SK-N-MC (cell line): ENCODE results near the gene KIRREL1.

Experiments used
- EZH2 ChIP-seq: fragments of 200-600 bp; sonication (generic); IDR thresholded peaks from one replicate; pipeline ENCODE4 v1.6.1; 2017; ENCODE audit warnings: antibody characterized with exemption
- POLR2AphosphoS5 ChIP-seq: IDR thresholded peaks from 2 replicates; pipeline ENCODE4 v1.6.1; 2012; ENCODE audit warnings: mild to moderate bottlenecking, low read depth, low read length, borderline replicate concordance

DNA sequence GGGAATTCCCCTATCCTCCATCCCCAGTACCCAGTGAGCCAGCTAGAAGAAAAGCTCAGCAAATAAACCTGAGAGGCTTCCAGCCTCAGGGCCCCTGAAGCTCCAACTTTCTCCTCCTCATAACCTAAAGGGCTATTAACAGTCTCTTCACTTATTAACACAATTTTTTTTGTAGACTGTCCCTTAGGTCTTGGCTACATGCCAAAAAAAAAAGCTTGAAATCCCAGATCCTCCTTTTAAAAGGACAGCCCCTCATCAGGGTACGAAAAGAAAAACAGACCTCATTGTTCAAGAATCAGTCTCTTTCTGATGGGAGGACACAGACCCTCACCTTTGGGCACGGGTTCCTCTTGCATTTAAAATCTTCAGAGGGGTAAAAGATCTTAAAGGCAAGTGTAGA, 114.5 kb downstream of the KIRREL1 start:
- TF ChIP-seq POLR2AphosphoS5 (no peak), EZH2 (no peak)
